Measurements from ENCODE around the gene NOS1AP.

DNA sequence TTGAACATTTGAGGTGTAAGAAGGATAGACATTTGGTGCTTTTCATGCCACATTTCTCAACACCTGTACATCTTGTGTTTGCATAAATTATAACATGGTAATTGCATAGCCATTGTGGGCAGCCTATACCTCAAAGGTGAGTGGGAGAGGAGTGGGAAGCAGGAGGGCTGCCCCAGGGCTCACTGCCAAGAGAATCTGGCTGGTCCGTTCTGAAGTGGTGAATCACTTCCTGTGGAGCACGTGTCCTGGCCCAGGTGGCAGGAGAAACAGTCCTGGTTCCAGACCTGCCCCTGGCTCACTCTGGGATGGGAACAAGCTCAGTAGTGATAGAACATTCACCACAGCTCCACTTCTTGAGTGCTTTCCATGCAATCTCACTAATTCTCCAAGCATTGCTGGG lies 34.2 kb upstream of the NOS1AP start:
- no peak for TF ChIP-seq ESRRG (CRISPR knock-in tag; IDR thresholded peaks at IDR 0.05)
- TF ChIP-seq RARB (CRISPR knock-in tag; IDR thresholded peaks at IDR 0.05): no peak
- TF ChIP-seq ZC3H10 (CRISPR knock-in tag; IDR thresholded peaks at IDR 0.05): no peak
- no peak for TF ChIP-seq ZNF70 (CRISPR knock-in tag; IDR thresholded peaks at IDR 0.05)

All from SK-N-SH treated with all-trans-retinoic acid at 6 μM for 48 hours (cell line).